ENCODE data around the gene HEATR3. TPM values are rescaled to one million over a fixed set of nuclear protein-coding genes. Genes with fewer than 3 reads are reported as not detected.
A peak's percentile ranks its signal among the peaks of the same experiment; 100 is the strongest.

Gene HEATR3
- total RNA-seq, 2 experiments from 2014 or later: 19.8 to 20.1 TPM

DNA sequence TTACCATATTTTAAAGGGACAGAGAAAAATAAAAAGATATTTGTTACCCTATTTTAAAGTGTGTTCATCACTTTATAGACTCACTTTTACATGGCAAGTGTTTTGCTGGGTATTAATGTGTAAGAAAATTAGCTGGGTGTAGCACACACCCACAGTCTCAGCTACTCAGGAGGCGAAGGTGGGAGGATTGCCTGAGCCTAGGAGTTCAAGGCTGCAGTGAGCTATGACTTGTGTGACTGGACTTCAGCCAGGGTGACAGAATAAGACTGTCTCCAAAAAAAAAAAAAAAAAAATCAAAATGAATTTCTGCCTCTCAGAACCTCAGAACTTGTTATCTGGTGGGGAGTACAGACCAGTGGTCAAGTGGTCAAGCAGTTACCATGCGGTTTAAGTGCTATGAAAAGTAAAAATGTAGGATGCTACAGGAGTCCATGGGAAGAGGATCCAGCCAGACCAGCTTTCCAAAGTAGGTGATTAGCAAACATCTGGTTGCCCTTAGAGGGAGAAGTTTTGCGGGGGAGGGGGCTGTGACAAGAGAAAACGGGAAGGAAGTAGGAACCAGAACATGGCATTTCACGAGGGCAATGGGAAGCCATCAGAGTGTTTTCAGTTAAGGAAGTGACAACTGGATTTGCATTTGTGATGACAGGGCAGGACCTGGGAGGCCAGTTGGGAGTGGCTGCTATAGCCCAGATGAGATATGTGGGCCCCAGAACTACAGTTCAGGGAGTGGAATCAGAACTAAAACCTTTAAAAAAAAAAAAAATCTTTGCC lies 26.8 kb upstream of the HEATR3 start:
- no peak for DNase-seq
- Mint-ChIP-seq H3K27me3 (peaks cover 7% of the 10 kb centered on the region), H3K9me3 (no peaks in the 10 kb centered on the region), H3K36me3 (peaks cover 16% of the 10 kb centered on the region), H3K27ac (peak overlapping the region; percentile 21), H3K4me1 (peaks cover 7% of the 10 kb centered on the region), H3K4me3 (no peak overlapping the region)
- POLR2A ChIA-PET: interaction anchor here (0.6 to 1.4 kb wide), 2 partner anchors 9 to 14 kb away, joined by 3 to 7 read pairs; partner anchors contain the start of gene CNEP1R1
- no peak for ATAC-seq (ENCODE audit: low read depth)

GRCh38 chr16:50040018-50040417 lies 25.8 kb upstream of the HEATR3 start:
- Mint-ChIP-seq H3K27ac (no peak overlapping the region), H3K9me3 (no peaks in the 10 kb centered on the region), H3K36me3 (peaks cover 11% of the 10 kb centered on the region), H3K27me3 (peaks cover 8% of the 10 kb centered on the region), H3K4me3 (no peak overlapping the region), H3K4me1 (peaks cover 7% of the 10 kb centered on the region)
- POLR2A ChIA-PET: no interaction called here
- DNase-seq (no peak), ATAC-seq (ENCODE audit: low read depth) (no peak)

DNA sequence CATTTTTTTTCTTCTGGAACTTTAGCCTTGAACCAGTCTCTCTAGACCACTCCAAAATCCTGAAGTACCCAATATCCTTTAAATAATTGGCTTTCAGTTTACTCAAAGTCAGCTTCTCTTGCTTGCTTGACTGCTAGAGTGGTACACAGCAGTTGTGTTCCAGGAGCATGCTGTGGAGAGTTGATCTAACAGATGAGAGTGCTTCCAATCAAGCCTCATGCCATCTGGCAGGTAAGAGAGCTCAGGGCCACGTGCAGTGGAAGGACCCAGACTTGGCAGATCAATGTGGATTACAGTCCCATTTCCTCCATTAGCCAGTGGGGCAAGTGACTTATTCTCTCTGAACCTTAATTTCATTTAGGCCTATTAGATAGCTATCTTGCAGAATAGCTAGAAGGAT lies 25.1 kb upstream of the HEATR3 start:
- H3K4me3 Mint-ChIP-seq: no peak overlapping the region
- H3K36me3 Mint-ChIP-seq: peaks cover 11% of the 10 kb centered on the region
- H3K27ac Mint-ChIP-seq: no peak overlapping the region
- DNase-seq: no peak
- no peaks in the 10 kb centered on the region for H3K9me3 Mint-ChIP-seq
- no peak for ATAC-seq (ENCODE audit: low read depth)
- POLR2A ChIA-PET: no interaction called here
- peaks cover 11% of the 10 kb centered on the region for H3K27me3 Mint-ChIP-seq
- peaks cover 7% of the 10 kb centered on the region for H3K4me1 Mint-ChIP-seq

- DNase-seq (no peak), ATAC-seq (ENCODE audit: low read depth) (no peak)
- Mint-ChIP-seq H3K4me3 (no peak overlapping the region), H3K27ac (no peak overlapping the region), H3K36me3 (peaks cover 5% of the 10 kb centered on the region), H3K27me3 (peaks cover 14% of the 10 kb centered on the region), H3K9me3 (no peaks in the 10 kb centered on the region), H3K4me1 (peaks cover 6% of the 10 kb centered on the region)
- POLR2A ChIA-PET: no interaction called here
Observed at GRCh38 chr16:50043358-50043757, 22.4 kb upstream of the HEATR3 start.

DNA sequence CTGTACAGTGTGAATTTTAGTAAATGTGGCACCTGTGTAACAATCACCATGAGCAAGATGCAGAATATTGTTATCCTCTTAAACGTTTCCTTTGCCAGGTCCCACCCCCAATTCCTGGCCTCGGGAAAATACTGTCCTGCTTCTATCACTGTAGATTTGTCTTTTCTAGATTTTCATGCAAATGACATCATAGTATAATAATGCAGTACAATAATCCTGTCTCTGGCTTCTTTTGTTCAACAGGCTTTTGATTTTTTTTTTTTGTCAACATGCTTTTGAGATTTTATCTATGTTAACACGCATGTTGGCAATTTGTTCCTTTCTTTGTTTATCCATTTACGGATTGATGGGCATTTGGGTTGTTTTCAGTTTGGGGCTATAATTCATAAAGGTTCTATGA lies 20.4 kb upstream of the HEATR3 start:
- DNase-seq (no peak), ATAC-seq (ENCODE audit: low read depth) (no peak)
- no peaks in the 10 kb centered on the region for H3K9me3 Mint-ChIP-seq
- H3K4me3 Mint-ChIP-seq: no peak overlapping the region
- no peaks in the 10 kb centered on the region for H3K36me3 Mint-ChIP-seq
- POLR2A ChIA-PET: no interaction called here
- no peak overlapping the region for H3K27ac Mint-ChIP-seq
- peaks cover 14% of the 10 kb centered on the region for H3K27me3 Mint-ChIP-seq
- no peaks in the 10 kb centered on the region for H3K4me1 Mint-ChIP-seq

GRCh38 chr16:50046853-50047252 lies 18.9 kb upstream of the HEATR3 start:
- Mint-ChIP-seq H3K36me3 (no peaks in the 10 kb centered on the region), H3K27ac (no peak overlapping the region), H3K4me1 (no peaks in the 10 kb centered on the region), H3K9me3 (no peaks in the 10 kb centered on the region), H3K4me3 (no peak overlapping the region), H3K27me3 (peaks cover 26% of the 10 kb centered on the region)
- POLR2A ChIA-PET: no interaction called here
- no peak for DNase-seq
- no peak for ATAC-seq (ENCODE audit: low read depth)

DNA sequence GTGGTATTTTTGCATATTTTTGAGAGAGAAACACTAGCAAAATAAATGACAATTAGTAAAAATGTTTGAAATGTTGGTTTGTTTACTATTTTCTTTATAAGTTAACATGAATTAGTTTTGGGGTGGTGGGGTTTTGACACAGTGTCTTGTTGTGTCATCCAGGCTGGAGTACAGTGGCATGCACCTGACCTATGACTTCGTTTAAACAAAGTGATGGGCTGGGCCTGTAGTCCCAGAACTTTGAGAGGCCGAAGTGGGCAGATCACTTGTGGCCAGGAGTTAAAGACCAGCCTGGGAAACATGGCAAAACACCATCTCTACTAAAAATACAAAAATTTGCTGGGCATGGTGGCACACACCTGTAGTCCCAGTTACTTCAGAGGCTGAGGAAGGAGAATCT lies 17.9 kb upstream of the HEATR3 start:
- no peak for ATAC-seq (ENCODE audit: low read depth)
- no peak for DNase-seq
- H3K9me3 Mint-ChIP-seq: no peaks in the 10 kb centered on the region
- H3K4me1 Mint-ChIP-seq: no peaks in the 10 kb centered on the region
- H3K36me3 Mint-ChIP-seq: no peaks in the 10 kb centered on the region
- POLR2A ChIA-PET: no interaction called here
- H3K27ac Mint-ChIP-seq: no peak overlapping the region
- H3K27me3 Mint-ChIP-seq: peaks cover 30% of the 10 kb centered on the region
- no peak overlapping the region for H3K4me3 Mint-ChIP-seq

DNA sequence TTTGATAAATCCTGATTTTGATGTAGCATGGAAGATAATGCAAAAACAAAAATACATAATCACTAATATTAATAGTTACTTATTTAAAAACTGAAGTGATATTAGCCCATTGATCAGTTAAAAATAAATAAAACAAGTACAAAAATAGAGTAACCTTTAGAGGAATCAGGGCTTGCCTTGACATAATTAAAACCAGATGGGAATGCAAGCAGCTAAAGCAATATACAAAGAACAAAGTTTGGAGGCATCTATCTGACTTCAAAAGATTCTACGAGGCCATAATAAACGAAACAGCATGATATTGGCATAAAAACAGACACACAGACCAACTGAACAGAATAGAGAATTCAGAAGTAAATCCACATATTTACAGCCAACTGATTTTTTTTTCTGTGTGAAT lies 15.0 kb upstream of the HEATR3 start:
- peaks cover 18% of the 10 kb centered on the region for H3K27me3 Mint-ChIP-seq
- no peaks in the 10 kb centered on the region for H3K9me3 Mint-ChIP-seq
- POLR2A ChIA-PET: no interaction called here
- no peaks in the 10 kb centered on the region for H3K36me3 Mint-ChIP-seq
- no peak overlapping the region for H3K4me3 Mint-ChIP-seq
- no peaks in the 10 kb centered on the region for H3K4me1 Mint-ChIP-seq
- no peak overlapping the region for H3K27ac Mint-ChIP-seq
- ATAC-seq (ENCODE audit: low read depth): no peak
- DNase-seq: no peak

DNA sequence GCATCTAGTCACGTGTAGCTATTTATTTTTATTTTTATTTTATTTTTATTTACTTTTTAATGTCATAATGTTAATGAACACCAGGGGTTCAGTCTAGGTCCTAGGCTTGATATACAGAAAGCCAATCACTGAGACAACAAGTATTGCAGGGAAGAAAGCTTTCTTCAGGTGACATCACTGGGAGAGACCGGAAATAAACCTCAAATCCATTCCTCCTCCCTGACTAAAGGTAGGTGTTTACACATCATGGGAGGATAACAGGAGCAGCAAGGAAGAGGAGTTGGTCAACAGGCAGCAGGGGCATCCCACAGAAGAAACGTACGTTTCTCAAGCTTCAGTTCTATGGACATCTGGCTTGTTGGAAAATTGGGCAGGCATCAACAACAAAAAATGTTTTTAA lies 9.5 kb upstream of the HEATR3 start:
- Mint-ChIP-seq H3K4me3 (no peak overlapping the region), H3K4me1 (no peaks in the 10 kb centered on the region), H3K36me3 (peaks cover 2% of the 10 kb centered on the region), H3K27ac (no peak overlapping the region), H3K9me3 (peaks cover 5% of the 10 kb centered on the region), H3K27me3 (peaks cover 13% of the 10 kb centered on the region)
- POLR2A ChIA-PET: no interaction called here
- no peak for ATAC-seq (ENCODE audit: low read depth)
- DNase-seq: no peak

GRCh38 chr16:50058091-50058771 lies 7.5 kb upstream of the HEATR3 start:
- no peak for ATAC-seq (ENCODE audit: low read depth)
- H3K4me1 Mint-ChIP-seq: no peaks in the 10 kb centered on the region

DNA sequence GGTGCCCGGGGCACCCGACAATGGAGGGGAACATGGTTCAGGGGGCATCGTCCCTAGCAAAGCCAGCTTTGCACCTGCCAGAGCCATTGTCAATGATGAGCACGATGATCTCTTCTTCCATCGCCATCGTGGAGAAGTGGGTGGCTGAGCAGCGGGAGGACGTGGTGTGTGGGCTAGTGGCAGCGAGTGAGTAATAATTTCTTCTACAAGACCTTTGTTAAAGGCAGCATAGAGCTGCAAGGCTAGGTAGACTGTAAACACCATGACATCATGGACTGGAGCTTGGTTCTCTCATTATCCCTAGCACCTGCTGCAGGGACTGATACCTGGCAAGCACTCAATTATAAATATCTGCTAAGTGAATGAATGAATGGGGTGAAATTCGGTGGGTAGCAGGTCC lies 6.7 kb upstream of the HEATR3 start:
- H3K27me3 Mint-ChIP-seq: peaks cover 2% of the 10 kb centered on the region
- ATAC-seq (ENCODE audit: low read depth) (no peak), DNase-seq (no peak)
- POLR2A ChIA-PET: no interaction called here
- H3K4me1 Mint-ChIP-seq: no peaks in the 10 kb centered on the region
- H3K36me3 Mint-ChIP-seq: peaks cover 2% of the 10 kb centered on the region
- no peak overlapping the region for H3K4me3 Mint-ChIP-seq
- H3K9me3 Mint-ChIP-seq: peaks cover 5% of the 10 kb centered on the region
- no peak overlapping the region for H3K27ac Mint-ChIP-seq

More at GRCh38 chr16:50058091-50058771, 7.5 kb upstream of the HEATR3 start:
- POLR2A ChIA-PET: no interaction called here
- no peak overlapping the region for H3K27ac Mint-ChIP-seq
- H3K9me3 Mint-ChIP-seq: peaks cover 5% of the 10 kb centered on the region
- no peak for DNase-seq
- H3K4me3 Mint-ChIP-seq: no peak overlapping the region
- H3K36me3 Mint-ChIP-seq: peaks cover 2% of the 10 kb centered on the region
- peaks cover 2% of the 10 kb centered on the region for H3K27me3 Mint-ChIP-seq

DNA sequence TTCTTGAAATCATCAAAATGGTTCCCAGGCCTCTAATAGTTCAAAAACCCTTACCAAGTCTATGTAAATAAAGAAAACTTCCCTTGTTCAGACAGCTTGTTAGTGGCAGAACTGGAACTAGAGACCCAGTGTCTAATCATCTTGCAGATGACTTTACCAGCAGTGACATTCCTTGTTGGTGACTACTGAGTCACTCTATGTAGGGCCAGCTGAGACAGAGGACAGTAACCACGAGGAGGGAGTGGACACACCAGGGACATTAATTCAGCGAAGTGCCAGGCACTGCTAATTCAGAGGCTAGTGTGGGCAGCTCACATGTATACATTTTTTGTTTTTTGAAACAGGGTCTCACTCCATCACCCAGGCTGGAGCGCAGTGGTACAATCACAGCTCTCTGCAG lies 6.1 kb upstream of the HEATR3 start:
- peaks cover 5% of the 10 kb centered on the region for H3K9me3 Mint-ChIP-seq
- no peak for ATAC-seq (ENCODE audit: low read depth)
- peaks cover 2% of the 10 kb centered on the region for H3K36me3 Mint-ChIP-seq
- POLR2A ChIA-PET: no interaction called here
- no peak overlapping the region for H3K27ac Mint-ChIP-seq
- H3K4me3 Mint-ChIP-seq: no peak overlapping the region
- no peaks in the 10 kb centered on the region for H3K4me1 Mint-ChIP-seq
- DNase-seq: no peak
- H3K27me3 Mint-ChIP-seq: peaks cover 2% of the 10 kb centered on the region

DNA sequence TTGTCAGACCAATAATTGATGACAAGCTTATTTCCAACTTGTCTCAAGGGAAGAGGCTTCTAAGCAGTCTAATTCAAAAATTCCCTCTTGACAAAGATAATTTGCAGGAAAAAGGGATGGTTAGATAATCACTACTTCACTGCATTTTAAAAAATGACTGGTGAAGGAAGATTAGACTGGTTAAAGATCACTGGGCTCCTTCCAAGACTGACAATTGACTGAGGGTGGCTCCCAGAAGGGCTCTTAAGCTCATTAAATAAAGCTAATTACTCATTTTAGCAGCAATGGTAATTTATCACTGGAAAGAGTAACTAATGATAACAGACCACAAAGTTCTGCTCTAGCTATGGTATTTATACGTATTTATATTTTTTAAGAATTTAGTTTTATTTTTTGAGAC lies 4.4 kb upstream of the HEATR3 start:
- Mint-ChIP-seq H3K9me3 (peaks cover 3% of the 10 kb centered on the region), H3K36me3 (peaks cover under 1% of the 10 kb centered on the region), H3K4me3 (no peak overlapping the region), H3K27me3 (peaks cover 2% of the 10 kb centered on the region), H3K4me1 (peaks cover 7% of the 10 kb centered on the region), H3K27ac (no peak overlapping the region)
- ATAC-seq (ENCODE audit: low read depth): no peak
- POLR2A ChIA-PET: no interaction called here
- no peak for DNase-seq

- H3K27ac Mint-ChIP-seq: peak overlapping the region; percentile 88
- DNase-seq (no peak), ATAC-seq (ENCODE audit: low read depth) (no peak)
- POLR2A ChIA-PET: interaction anchor here (0.9 to 3.1 kb wide), 5 partner anchors 40 to 741 kb away, joined by 3 to 17 read pairs (median 7); partner anchors contain the start of gene CNEP1R1
- H3K36me3 Mint-ChIP-seq: peaks cover 12% of the 10 kb centered on the region
- H3K27me3 Mint-ChIP-seq: no peaks in the 10 kb centered on the region
- peak overlapping the region; percentile 86 for H3K4me3 Mint-ChIP-seq
- no peaks in the 10 kb centered on the region for H3K9me3 Mint-ChIP-seq
- peaks cover 25% of the 10 kb centered on the region for H3K4me1 Mint-ChIP-seq
Observed at GRCh38 chr16:50065241-50065623, 538 bp upstream of the HEATR3 start.

All from activated naive CD8-positive, alpha-beta T cell treated with anti-CD3 and anti-CD28 coated beads, Interleukin-2, amount 10 ng/mL, durations not matched to agents 7 days and 5 days (primary cell).